ENCODE data around the gene AKAP14.

GRCh38 chrX:119852382-119853353 is 43.0 kb upstream of the AKAP14 start, which contains the start of gene UPF3B:
- TF ChIP-seq EZH2 (IDR thresholded peaks at IDR 0.05; ENCODE audit: low read length), result no peak
- TF ChIP-seq CTCF (optimal IDR thresholded peaks at IDR 0.05 in 1 of 3, IDR thresholded peaks at IDR 0.05 in 1 of 3, conservative IDR thresholded peaks at IDR 0.05 in 1 of 3; ENCODE audit: extremely low read depth in 1 of 3, insufficient read depth in 2 of 3, low read length in 3 of 3), result no peak
